Suprapubic skin (tissue), 4 donors: ENCODE results near the gene APH1B. TPM values are rescaled to one million over a fixed set of nuclear protein-coding genes. Genes with fewer than 3 reads are reported as not detected.
A peak's percentile ranks its signal among the peaks of the same experiment; 100 is the strongest.

Experiments
- DNase-seq, 2 donors: peaks; one replicate each; pipeline ENCODE4 v3.0.0-alpha.2; 2019; ENCODE audit warnings: low spot score in 2 of 2
- H3K27ac ChIP-seq: fragments of 200-600 bp; sonication (generic); one replicate; pipeline ENCODE4 v1.5.1; 2019
- H3K27me3 ChIP-seq: fragments of 200-600 bp; sonication (generic); one replicate; pipeline ENCODE4 v1.5.1; 2019
- H3K36me3 ChIP-seq: fragments of 200-600 bp; sonication (generic); one replicate; pipeline ENCODE4 v1.5.1; 2019
- H3K4me1 ChIP-seq: fragments of 200-600 bp; sonication (generic); one replicate; pipeline ENCODE4 v1.5.1; 2019
- H3K4me3 ChIP-seq: fragments of 200-600 bp; sonication (generic); one replicate; pipeline ENCODE4 v1.5.1; 2019; ENCODE audit warnings: mild to moderate bottlenecking
- H3K9me3 ChIP-seq: fragments of 200-600 bp; sonication (generic); one replicate; pipeline ENCODE4 v1.5.1; 2019
- EP300 ChIP-seq: sonication (generic); formaldehyde crosslinking; IDR thresholded peaks from one replicate; pipeline ENCODE4 v1.6.1; 2017; ENCODE audit warnings: antibody characterized with exemption
- POLR2A ChIP-seq, 2 donors: fragments of 450-650 bp; IDR thresholded peaks; one replicate each; pipeline ENCODE4 v1.6.1; 2017; ENCODE audit warnings: antibody characterized with exemption in 2 of 2, mild to moderate bottlenecking in 2 of 2, moderate library complexity in 2 of 2
- POLR2AphosphoS5 ChIP-seq, 3 donors: sonication (generic); formaldehyde crosslinking; IDR thresholded peaks; one replicate each; pipeline ENCODE4 v1.6.1; 2017; ENCODE audit warnings: antibody characterized with exemption in 3 of 3
- WGBS: methylation state at CpG from one replicate; pipeline ENCODE4 v1.1.5; 2018; 5-methylcytosine and 5-hydroxymethylcytosine counted together
- total RNA-seq, 4 donors: library from RNA; depleted of rRNA; stranded (reverse); fragments of >200 nt; gene quantifications; one replicate each; pipeline ENCODE4 v1.1.0, GENCODE V29; 2016
- TF ChIP-seq, protein P1 (sequence below), 2 donors: fragments of 200-600 bp in 1 of 2; fragments of 450-650 bp in 1 of 2; sonication (generic) in 1 of 2; IDR thresholded peaks; one replicate each; pipeline ENCODE4 v1.5.1; 2016 to 2019; ENCODE audit warnings: antibody characterized with exemption in 2 of 2, mild to moderate bottlenecking in 1 of 2, moderate library complexity in 1 of 2

The APH1B gene
- total RNA-seq, 4 donors from 2014 or later = 4.5 to 12.1 (median 7.1) TPM

GRCh38 chr15:63335543-63336240, 58.3 kb downstream of the APH1B start:
- no peaks in the 10 kb centered on the region for H3K27me3 ChIP-seq
- no peaks in the 10 kb centered on the region for H3K9me3 ChIP-seq
- H3K36me3 ChIP-seq = peaks cover 10% of the 10 kb centered on the region
- no peak overlapping the region for H3K27ac ChIP-seq
- no peak overlapping the region for H3K4me3 ChIP-seq
- no peak for DNase-seq
- no peak for TF ChIP-seq EP300
- TF ChIP-seq POLR2A (IDR thresholded peaks at IDR 0.05) = no peak
- TF ChIP-seq, protein P1, sequence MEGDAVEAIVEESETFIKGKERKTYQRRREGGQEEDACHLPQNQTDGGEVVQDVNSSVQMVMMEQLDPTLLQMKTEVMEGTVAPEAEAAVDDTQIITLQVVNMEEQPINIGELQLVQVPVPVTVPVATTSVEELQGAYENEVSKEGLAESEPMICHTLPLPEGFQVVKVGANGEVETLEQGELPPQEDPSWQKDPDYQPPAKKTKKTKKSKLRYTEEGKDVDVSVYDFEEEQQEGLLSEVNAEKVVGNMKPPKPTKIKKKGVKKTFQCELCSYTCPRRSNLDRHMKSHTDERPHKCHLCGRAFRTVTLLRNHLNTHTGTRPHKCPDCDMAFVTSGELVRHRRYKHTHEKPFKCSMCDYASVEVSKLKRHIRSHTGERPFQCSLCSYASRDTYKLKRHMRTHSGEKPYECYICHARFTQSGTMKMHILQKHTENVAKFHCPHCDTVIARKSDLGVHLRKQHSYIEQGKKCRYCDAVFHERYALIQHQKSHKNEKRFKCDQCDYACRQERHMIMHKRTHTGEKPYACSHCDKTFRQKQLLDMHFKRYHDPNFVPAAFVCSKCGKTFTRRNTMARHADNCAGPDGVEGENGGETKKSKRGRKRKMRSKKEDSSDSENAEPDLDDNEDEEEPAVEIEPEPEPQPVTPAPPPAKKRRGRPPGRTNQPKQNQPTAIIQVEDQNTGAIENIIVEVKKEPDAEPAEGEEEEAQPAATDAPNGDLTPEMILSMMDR (IDR thresholded peaks at IDR 0.05) = no peak
- no peak for TF ChIP-seq POLR2AphosphoS5 (IDR thresholded peaks at IDR 0.05)
- 70% methylated on average over 6 of the region's 8 CpGs for WGBS
- peaks cover 50% of the 10 kb centered on the region for H3K4me1 ChIP-seq

DNA sequence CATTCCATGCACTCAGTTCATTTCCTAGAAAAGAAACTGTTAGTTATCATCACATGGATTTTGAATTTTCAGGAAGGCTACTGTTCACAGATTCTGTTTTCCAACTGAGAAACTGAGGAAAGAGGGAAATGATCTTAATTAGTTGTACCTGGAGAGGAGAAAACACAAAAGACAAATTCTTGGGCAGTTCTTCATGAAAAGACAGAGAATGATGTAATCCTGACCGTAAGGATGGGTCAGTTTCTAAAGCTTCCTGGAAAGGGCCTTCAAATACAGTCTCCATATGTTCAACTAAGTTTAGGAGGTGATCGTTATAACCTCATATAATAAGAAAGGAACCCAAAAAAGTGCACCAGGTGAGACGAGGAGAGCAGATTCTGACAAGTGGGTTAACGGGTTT, 59.6 kb downstream of the APH1B start:
- peaks cover 10% of the 10 kb centered on the region for H3K36me3 ChIP-seq
- WGBS = 88% methylated on average over 4 of the region's 4 CpGs
- H3K4me1 ChIP-seq = peaks cover 37% of the 10 kb centered on the region

DNA sequence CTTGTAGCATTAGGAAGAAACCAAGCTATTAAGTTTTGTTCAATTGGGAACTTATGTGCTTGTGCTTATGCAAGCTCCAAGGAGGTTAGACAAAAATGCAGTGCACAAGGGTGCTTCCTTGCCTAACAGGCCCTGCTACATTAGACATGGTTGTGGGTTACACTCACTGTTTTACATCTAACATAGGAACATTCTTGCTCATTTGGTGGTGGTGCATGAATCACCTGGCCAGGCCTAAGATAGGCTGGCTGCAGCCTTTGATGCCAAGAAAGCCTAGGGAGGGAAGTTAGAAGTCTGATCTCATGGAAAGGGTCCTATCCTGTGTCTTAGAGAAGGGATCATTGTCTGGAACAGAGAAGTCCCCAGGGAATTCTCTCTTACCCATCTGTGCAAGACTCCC, 60.8 kb downstream of the APH1B start:
- no peak for TF ChIP-seq EP300
- TF ChIP-seq, protein P1 (IDR thresholded peaks at IDR 0.05) = no peak
- no peak for TF ChIP-seq POLR2AphosphoS5 (IDR thresholded peaks at IDR 0.05)
- no peak for TF ChIP-seq POLR2A (IDR thresholded peaks at IDR 0.05)
- H3K4me3 ChIP-seq = no peak overlapping the region
- H3K27me3 ChIP-seq = no peaks in the 10 kb centered on the region
- peaks cover 25% of the 10 kb centered on the region for H3K4me1 ChIP-seq
- H3K36me3 ChIP-seq = peaks cover 10% of the 10 kb centered on the region
- no peaks in the 10 kb centered on the region for H3K9me3 ChIP-seq
- peak overlapping the region; percentile 38 for H3K27ac ChIP-seq
- DNase-seq = no peak

More for the DNA sequence above, 59.6 kb downstream of the APH1B start:
- TF ChIP-seq, protein P1 (IDR thresholded peaks at IDR 0.05) = no peak
- TF ChIP-seq POLR2A (IDR thresholded peaks at IDR 0.05) = no peak
- no peak for TF ChIP-seq POLR2AphosphoS5 (IDR thresholded peaks at IDR 0.05)
- no peak for TF ChIP-seq EP300
- H3K27ac ChIP-seq = no peak overlapping the region
- H3K9me3 ChIP-seq = no peaks in the 10 kb centered on the region
- H3K4me3 ChIP-seq = no peak overlapping the region
- H3K27me3 ChIP-seq = no peaks in the 10 kb centered on the region
- no peak for DNase-seq

- DNase-seq = no peak
- H3K4me3 ChIP-seq = no peak overlapping the region
- peak overlapping the region; percentile 38 for H3K27ac ChIP-seq
- peaks cover 10% of the 10 kb centered on the region for H3K36me3 ChIP-seq
- 83% methylated on average over 9 of the region's 10 CpGs for WGBS
- H3K9me3 ChIP-seq = no peaks in the 10 kb centered on the region
- peaks cover 23% of the 10 kb centered on the region for H3K4me1 ChIP-seq
- TF ChIP-seq EP300 = no peak
- no peak for TF ChIP-seq POLR2A (IDR thresholded peaks at IDR 0.05)
- TF ChIP-seq, protein P1 (IDR thresholded peaks at IDR 0.05) = no peak
- no peak for TF ChIP-seq POLR2AphosphoS5 (IDR thresholded peaks at IDR 0.05)
- H3K27me3 ChIP-seq = no peaks in the 10 kb centered on the region
These were observed 61.8 kb downstream of the APH1B start for GRCh38 chr15:63339006-63339766.

- Histone ChIP-seq H3K27ac (no peak overlapping the region), H3K4me3 (no peak overlapping the region), H3K36me3 (peaks cover 10% of the 10 kb centered on the region), H3K27me3 (no peaks in the 10 kb centered on the region), H3K4me1 (peaks cover 22% of the 10 kb centered on the region), H3K9me3 (no peaks in the 10 kb centered on the region)
- 65% methylated on average over 1 of the region's 1 CpG for WGBS
- no peak for DNase-seq
- TF ChIP-seq POLR2A (IDR thresholded peaks at IDR 0.05) (no peak), POLR2AphosphoS5 (IDR thresholded peaks at IDR 0.05) (no peak), EP300 (no peak)
- TF ChIP-seq, protein P1 (IDR thresholded peaks at IDR 0.05) = no peak
These were observed 62.4 kb downstream of the APH1B start for GRCh38 chr15:63339836-63340235.
